ENCODE data around the gene DIAPH1.

GRCh38 chr5:141649972-141650371 is 31.2 kb upstream of the DIAPH1 start:
- TF ChIP-seq CTCF (IDR thresholded peaks at IDR 0.05; ENCODE audit: low read depth, low read length, poor library complexity, severe bottlenecking) (no peak), EZH2phosphoT487 (IDR thresholded peaks at IDR 0.05; ENCODE audit: borderline replicate concordance, low read length) (no peak)

Measured in DOHH2 (cell line).